Kidney epithelial cell (primary cell): Measurements from ENCODE around the gene SLC5A3. TPM values are rescaled to one million over a fixed set of nuclear protein-coding genes. Genes with fewer than 3 reads are reported as not detected.

Source experiments
- DNase-seq: peaks from one replicate; pipeline ENCODE4 v3.0.0-alpha.2; 2010; ENCODE audit warnings: low read depth
- H3K27me3 ChIP-seq: 2 replicates; pipeline ENCODE4 v1.6.0; 2011; ENCODE audit warnings: low read length; ENCODE audit not compliant: control insufficient read depth, insufficient read depth
- H3K36me3 ChIP-seq: 2 replicates; pipeline ENCODE4 v1.5.1; 2011; ENCODE audit warnings: low read length; ENCODE audit not compliant: control insufficient read depth, insufficient read depth
- H3K4me3 ChIP-seq: 2 replicates; pipeline ENCODE4 v1.5.1; 2011; ENCODE audit warnings: low read depth, mild to moderate bottlenecking, control low read depth, low read length
- total RNA-seq: library from RNA; depleted of rRNA; stranded (reverse); fragments of >200 nt; gene quantifications from 2 replicates; pipeline ENCODE4 v1.2.3, GENCODE V29; 2015
- TF ChIP-seq, protein P1 (sequence below): IDR thresholded peaks from 2 replicates; pipeline ENCODE4 v1.5.1; 2011; ENCODE audit warnings: mild to moderate bottlenecking, moderate library complexity, low read length, control low read depth, inconsistent platforms; ENCODE audit not compliant: insufficient read depth, poor library complexity, severe bottlenecking

The SLC5A3 gene
- total RNA-seq, 1 donor from 2014 or later: 11.8 TPM

DNA sequence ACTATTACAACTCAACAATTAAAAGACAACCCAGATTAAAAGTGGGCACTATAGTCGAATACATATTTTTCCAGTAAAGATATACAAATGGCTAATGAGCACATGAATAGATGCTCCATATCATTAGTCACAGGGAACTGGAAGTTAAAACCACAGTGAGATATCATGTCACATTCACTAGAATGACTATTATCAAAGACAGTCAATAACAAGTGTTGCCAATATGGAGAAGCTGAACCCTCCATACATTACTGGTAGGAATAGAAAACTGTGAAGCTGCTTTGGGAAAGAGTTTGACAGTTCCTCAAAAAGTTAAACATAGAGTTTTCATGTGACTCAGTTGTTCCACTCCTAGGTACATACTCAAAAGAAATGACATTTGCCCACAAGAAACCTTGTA, 30.6 kb upstream of the SLC5A3 start:
- no peaks in the 10 kb centered on the region for H3K36me3 ChIP-seq

GRCh38 chr21:34043333-34043732, 30.0 kb upstream of the SLC5A3 start:
- H3K36me3 ChIP-seq: no peaks in the 10 kb centered on the region
- no peaks in the 10 kb centered on the region for H3K27me3 ChIP-seq
- no peak for DNase-seq
- H3K4me3 ChIP-seq: no peak overlapping the region
- TF ChIP-seq, protein P1, sequence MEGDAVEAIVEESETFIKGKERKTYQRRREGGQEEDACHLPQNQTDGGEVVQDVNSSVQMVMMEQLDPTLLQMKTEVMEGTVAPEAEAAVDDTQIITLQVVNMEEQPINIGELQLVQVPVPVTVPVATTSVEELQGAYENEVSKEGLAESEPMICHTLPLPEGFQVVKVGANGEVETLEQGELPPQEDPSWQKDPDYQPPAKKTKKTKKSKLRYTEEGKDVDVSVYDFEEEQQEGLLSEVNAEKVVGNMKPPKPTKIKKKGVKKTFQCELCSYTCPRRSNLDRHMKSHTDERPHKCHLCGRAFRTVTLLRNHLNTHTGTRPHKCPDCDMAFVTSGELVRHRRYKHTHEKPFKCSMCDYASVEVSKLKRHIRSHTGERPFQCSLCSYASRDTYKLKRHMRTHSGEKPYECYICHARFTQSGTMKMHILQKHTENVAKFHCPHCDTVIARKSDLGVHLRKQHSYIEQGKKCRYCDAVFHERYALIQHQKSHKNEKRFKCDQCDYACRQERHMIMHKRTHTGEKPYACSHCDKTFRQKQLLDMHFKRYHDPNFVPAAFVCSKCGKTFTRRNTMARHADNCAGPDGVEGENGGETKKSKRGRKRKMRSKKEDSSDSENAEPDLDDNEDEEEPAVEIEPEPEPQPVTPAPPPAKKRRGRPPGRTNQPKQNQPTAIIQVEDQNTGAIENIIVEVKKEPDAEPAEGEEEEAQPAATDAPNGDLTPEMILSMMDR: no peak

More for the DNA sequence above, 30.6 kb upstream of the SLC5A3 start:
- Histone ChIP-seq H3K4me3 (no peak overlapping the region), H3K27me3 (no peaks in the 10 kb centered on the region)
- DNase-seq: no peak
- TF ChIP-seq, protein P1: no peak

- TF ChIP-seq, protein P1: no peak
- H3K4me3 ChIP-seq: no peak overlapping the region
- no peak for DNase-seq
- H3K36me3 ChIP-seq: no peaks in the 10 kb centered on the region
- no peaks in the 10 kb centered on the region for H3K27me3 ChIP-seq
Measured at GRCh38 chr21:34046917-34047316, 26.5 kb upstream of the SLC5A3 start.

DNA sequence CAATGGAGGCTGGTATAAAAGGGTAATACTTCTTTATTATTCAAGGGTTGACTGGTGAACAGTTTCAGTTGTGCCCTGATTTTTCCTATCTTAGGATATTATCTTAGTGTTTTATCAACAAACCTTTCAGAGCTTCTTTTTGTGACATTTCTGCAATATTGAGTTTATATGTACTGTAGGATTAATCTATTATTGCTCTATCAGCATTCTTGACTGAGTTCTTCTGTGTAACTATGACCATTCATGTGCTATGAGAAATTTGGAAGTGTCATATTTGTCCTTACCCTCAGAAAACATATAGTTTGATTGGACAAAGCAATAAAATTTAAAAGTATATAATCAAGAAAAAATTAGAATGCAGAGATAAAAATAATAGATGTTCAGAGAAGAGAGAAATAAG, 25.5 kb upstream of the SLC5A3 start:
- no peak for DNase-seq
- Histone ChIP-seq H3K4me3 (no peak overlapping the region), H3K36me3 (no peaks in the 10 kb centered on the region), H3K27me3 (no peaks in the 10 kb centered on the region)
- TF ChIP-seq, protein P1: no peak

GRCh38 chr21:34052171-34052570, 21.2 kb upstream of the SLC5A3 start:
- TF ChIP-seq, protein P1: no peak
- Histone ChIP-seq H3K4me3 (no peak overlapping the region), H3K27me3 (no peaks in the 10 kb centered on the region), H3K36me3 (no peaks in the 10 kb centered on the region)
- no peak for DNase-seq

- H3K27me3 ChIP-seq: no peaks in the 10 kb centered on the region
- no peak overlapping the region for H3K4me3 ChIP-seq
- TF ChIP-seq, protein P1: no peak
- no peak for DNase-seq
- no peaks in the 10 kb centered on the region for H3K36me3 ChIP-seq
Measured at GRCh38 chr21:34054259-34054658, 19.1 kb upstream of the SLC5A3 start.
